Measurements from ENCODE around the gene STK4. TPM values are rescaled to one million over a fixed set of nuclear protein-coding genes. Genes with fewer than 3 reads are reported as not detected.

Gene STK4
- total and polyA plus RNA-seq, 2 donors (not counting 3 experiments of a cell fraction or from before 2014, with no cell fraction given): 9.1 to 29.6 TPM

GRCh38 chr20:45117581-45117980, 151.3 kb downstream of the STK4 start:
- H3K4me3 ChIP-seq (replicated peaks in 1 of 3; ENCODE audit: insufficient read depth in 1 of 3, low read depth in 1 of 3, low read length in 3 of 3): no peak overlapping the region
- H3K9me1 ChIP-seq (replicated peaks; ENCODE audit: control insufficient read depth, extremely low read depth, insufficient read depth, low read length): no peaks in the 10 kb centered on the region
- intact Hi-C loops (cut with micrococcal nuclease): no loop called here
- no peaks in the 10 kb centered on the region for H3K9me3 ChIP-seq (replicated peaks; ENCODE audit: control insufficient read depth, insufficient read depth, low read length)
- no peaks in the 10 kb centered on the region for H3K36me3 ChIP-seq (ENCODE audit: control insufficient read depth in 2 of 2, extremely low read depth in 1 of 2, insufficient read depth in 2 of 2, low read length in 2 of 2)
- dilution Hi-C loops (cut with MboI; ENCODE audit: extremely low pct_ligation_motif_present, low sequenced_read_pairs): no loop called here
- FAIRE-seq: no peak
- H3K4me2 ChIP-seq (ENCODE audit: insufficient read depth, low read length): no peak overlapping the region
- H2AFZ ChIP-seq (ENCODE audit: low read depth, low read length): no peak overlapping the region
- no TSS peak for BruUV-seq (replicated peaks)
- TF ChIP-seq GATA2 (IDR thresholded peaks at IDR 0.05; ENCODE audit: insufficient read depth, insufficient read length, low read depth, low read length) (no peak), MAX (IDR thresholded peaks at IDR 0.05; ENCODE audit: insufficient read depth, insufficient read length) (no peak)
- H3K79me2 ChIP-seq (ENCODE audit: control insufficient read depth, insufficient read depth, low read length): no peaks in the 10 kb centered on the region
- no peak for DNase-seq (ENCODE audit: low read depth, low spot score)
- H3K4me1 ChIP-seq (ENCODE audit: control insufficient read depth, extremely low read depth, insufficient read depth, low read length): no peaks in the 10 kb centered on the region
- CTCF ChIA-PET: interaction anchor here (0.7 to 2.1 kb wide), 13 partner anchors 13 to 176 kb away, joined by 3 to 8 read pairs (median 4); no protein-coding TSS in a partner anchor
- no peak overlapping the region for H3K27ac ChIP-seq (ENCODE audit: insufficient read depth, low read depth, low read length)
- no peak overlapping the region for H3K9ac ChIP-seq (replicated peaks; ENCODE audit: extremely low read depth, insufficient read depth, low read length)
- H3K27me3 ChIP-seq (ENCODE audit: control insufficient read depth in 2 of 2, insufficient read depth in 2 of 2, low read length in 2 of 2): peaks cover 2 to 4% of the 10 kb centered on the region in 2 experiments
- POLR2A ChIA-PET: no interaction called here
- no peaks in the 10 kb centered on the region for H4K20me1 ChIP-seq (replicated peaks; ENCODE audit: control insufficient read depth, extremely low read depth, insufficient read depth, low read length)

- intact Hi-C loops (cut with micrococcal nuclease) (no loop called here), dilution Hi-C loops (cut with MboI; ENCODE audit: extremely low pct_ligation_motif_present, low sequenced_read_pairs) (no loop called here)
- CTCF ChIA-PET: interaction anchor here (0.7 to 2.1 kb wide), 14 partner anchors 13 to 176 kb away, joined by 3 to 8 read pairs (median 4); no protein-coding TSS in a partner anchor
- no TSS peak for BruUV-seq (replicated peaks)
- H3K36me3 ChIP-seq (ENCODE audit: control insufficient read depth in 2 of 2, extremely low read depth in 1 of 2, insufficient read depth in 2 of 2, low read length in 2 of 2): no peaks in the 10 kb centered on the region
- TF ChIP-seq POLR2AphosphoS5 (IDR thresholded peaks at IDR 0.05; ENCODE audit: insufficient read depth, low read depth, low read length) (no peak), EZH2 (IDR thresholded peaks at IDR 0.05; ENCODE audit: borderline replicate concordance, low read depth, low read length, severe bottlenecking) (no peak), MYC (IDR thresholded peaks at IDR 0.05; ENCODE audit: low read depth, low read length) (no peak), CTCF (IDR thresholded peaks at IDR 0.05; ENCODE audit: extremely low read depth in 1 of 2, insufficient read depth in 1 of 2, low read depth in 1 of 2, low read length in 2 of 2) (no peak), POLR2A (IDR thresholded peaks at IDR 0.05; ENCODE audit: low read depth, low read length) (no peak), MAX (IDR thresholded peaks at IDR 0.05; ENCODE audit: insufficient read depth, insufficient read length) (no peak), JUN (IDR thresholded peaks at IDR 0.05; ENCODE audit: borderline replicate concordance, insufficient read depth, insufficient read length, low read depth) (no peak), FOS (IDR thresholded peaks at IDR 0.05; ENCODE audit: borderline replicate concordance, insufficient read depth, low read length) (no peak), GATA2 (IDR thresholded peaks at IDR 0.05; ENCODE audit: insufficient read depth, insufficient read length, low read depth, low read length) (no peak)
- H3K79me2 ChIP-seq (ENCODE audit: control insufficient read depth, insufficient read depth, low read length): no peaks in the 10 kb centered on the region
- no peak overlapping the region for H2AFZ ChIP-seq (ENCODE audit: low read depth, low read length)
- peaks cover 2 to 7% of the 10 kb centered on the region in 2 experiments for H3K27me3 ChIP-seq (ENCODE audit: control insufficient read depth in 2 of 2, insufficient read depth in 2 of 2, low read length in 2 of 2)
- no peaks in the 10 kb centered on the region for H3K9me3 ChIP-seq (replicated peaks; ENCODE audit: control insufficient read depth, insufficient read depth, low read length)
- POLR2A ChIA-PET: no interaction called here
- DNase-seq (ENCODE audit: low read depth, low spot score): no peak
- FAIRE-seq: no peak
- H4K20me1 ChIP-seq (replicated peaks; ENCODE audit: control insufficient read depth, extremely low read depth, insufficient read depth, low read length): no peaks in the 10 kb centered on the region
- no peak overlapping the region for H3K4me3 ChIP-seq (replicated peaks in 1 of 3; ENCODE audit: insufficient read depth in 1 of 3, low read depth in 1 of 3, low read length in 3 of 3)
- H3K4me1 ChIP-seq (ENCODE audit: control insufficient read depth, extremely low read depth, insufficient read depth, low read length): no peaks in the 10 kb centered on the region
- H3K4me2 ChIP-seq (ENCODE audit: insufficient read depth, low read length): no peak overlapping the region
- H3K9me1 ChIP-seq (replicated peaks; ENCODE audit: control insufficient read depth, extremely low read depth, insufficient read depth, low read length): no peaks in the 10 kb centered on the region
- no peak overlapping the region for H3K27ac ChIP-seq (ENCODE audit: insufficient read depth, low read depth, low read length)
- no peak overlapping the region for H3K9ac ChIP-seq (replicated peaks; ENCODE audit: extremely low read depth, insufficient read depth, low read length)
These were observed 151.7 kb downstream of the STK4 start for GRCh38 chr20:45118028-45118427.

Data from endothelial cell of umbilical vein (primary cell).